GM10266 (cell line): ENCODE data around the gene FANCL.
"Not testable (repeated sequence)": the region's sequence is repeated elsewhere in the genome, so short reads cannot be mapped to it uniquely, and the experiment has no call there.

Source experiments
- DNase-seq: peaks from one replicate; pipeline ENCODE4 v3.0.0; 2012; ENCODE audit errors: extremely low spot score
- TF ChIP-seq, protein P1 (sequence below): IDR thresholded peaks from 2 replicates; pipeline ENCODE4 v1.5.1; 2012; ENCODE audit warnings: mild to moderate bottlenecking, low read depth; ENCODE audit not compliant: control insufficient read depth, insufficient read depth; ENCODE audit errors: missing control alignments

Gene FANCL

DNA sequence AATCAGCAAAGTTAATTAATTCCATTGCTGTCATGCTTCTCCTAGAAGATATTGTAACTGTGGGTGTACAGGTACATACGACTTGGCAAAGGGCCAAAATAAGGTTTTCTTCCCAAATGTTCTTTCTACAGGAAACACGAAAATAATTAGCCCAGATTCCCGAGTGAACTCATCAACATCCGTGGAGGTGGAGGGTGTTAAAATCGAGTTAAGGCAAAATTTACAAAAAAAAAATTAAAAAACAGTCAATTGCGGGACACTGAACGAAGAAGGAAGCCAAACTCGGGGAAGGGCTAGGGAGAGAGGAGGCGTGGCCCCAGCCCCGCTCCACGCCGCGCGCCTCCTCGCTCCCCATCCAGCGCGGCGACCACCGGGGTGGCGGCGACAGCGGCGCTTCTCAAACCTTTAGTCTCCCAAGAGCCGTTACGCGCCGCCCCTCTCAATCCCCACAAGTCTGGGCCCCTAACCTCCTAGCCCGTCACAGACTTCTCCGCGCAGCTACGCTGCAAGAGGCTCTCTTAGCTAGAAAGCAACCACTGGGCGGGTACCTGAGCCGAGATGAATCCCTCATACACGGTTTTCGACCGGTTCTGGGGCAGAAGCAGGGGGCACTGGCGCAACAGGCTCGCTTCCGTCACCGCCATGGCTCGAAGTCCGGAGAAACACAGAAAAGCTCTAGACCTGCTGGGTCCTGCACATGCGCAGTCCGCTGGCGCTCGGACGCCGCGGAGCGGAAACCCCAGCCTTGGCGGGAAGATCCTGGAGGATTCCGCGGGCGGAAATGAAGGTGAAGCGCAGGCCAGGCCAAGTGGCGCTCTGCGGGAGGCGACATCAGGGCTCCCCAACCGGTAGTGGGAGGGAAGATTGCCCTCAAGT, at the start of gene FANCL:
FANCL (minus strand) TSS at position 656 of the 876 bp plus-strand sequence; CDS start at position 644, 12 bp downstream.
- peak; percentile 89 for DNase-seq
- TF ChIP-seq, protein P1, sequence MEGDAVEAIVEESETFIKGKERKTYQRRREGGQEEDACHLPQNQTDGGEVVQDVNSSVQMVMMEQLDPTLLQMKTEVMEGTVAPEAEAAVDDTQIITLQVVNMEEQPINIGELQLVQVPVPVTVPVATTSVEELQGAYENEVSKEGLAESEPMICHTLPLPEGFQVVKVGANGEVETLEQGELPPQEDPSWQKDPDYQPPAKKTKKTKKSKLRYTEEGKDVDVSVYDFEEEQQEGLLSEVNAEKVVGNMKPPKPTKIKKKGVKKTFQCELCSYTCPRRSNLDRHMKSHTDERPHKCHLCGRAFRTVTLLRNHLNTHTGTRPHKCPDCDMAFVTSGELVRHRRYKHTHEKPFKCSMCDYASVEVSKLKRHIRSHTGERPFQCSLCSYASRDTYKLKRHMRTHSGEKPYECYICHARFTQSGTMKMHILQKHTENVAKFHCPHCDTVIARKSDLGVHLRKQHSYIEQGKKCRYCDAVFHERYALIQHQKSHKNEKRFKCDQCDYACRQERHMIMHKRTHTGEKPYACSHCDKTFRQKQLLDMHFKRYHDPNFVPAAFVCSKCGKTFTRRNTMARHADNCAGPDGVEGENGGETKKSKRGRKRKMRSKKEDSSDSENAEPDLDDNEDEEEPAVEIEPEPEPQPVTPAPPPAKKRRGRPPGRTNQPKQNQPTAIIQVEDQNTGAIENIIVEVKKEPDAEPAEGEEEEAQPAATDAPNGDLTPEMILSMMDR: no peak

DNA sequence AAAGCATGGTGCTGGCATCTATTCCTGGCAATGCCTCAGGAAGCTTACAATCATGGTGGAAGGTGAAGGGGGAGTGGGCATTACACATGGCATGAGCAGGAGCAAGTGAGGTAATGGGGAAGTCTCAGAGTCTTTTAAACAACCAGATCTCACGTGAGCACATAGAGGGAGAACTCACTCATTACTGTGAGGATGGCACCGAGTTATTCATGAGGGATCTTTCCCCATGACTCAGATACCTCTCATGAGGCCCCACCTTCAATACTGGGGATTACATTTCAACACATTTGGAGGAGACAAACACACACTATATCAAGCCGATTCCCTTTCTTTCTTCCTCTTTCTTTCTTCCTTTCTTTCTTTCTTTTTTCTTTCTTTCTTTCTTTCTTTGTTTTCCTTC, 47.9 kb upstream of the FANCL start:
- DNase-seq: no peak
- TF ChIP-seq, protein P1: no peak

DNA sequence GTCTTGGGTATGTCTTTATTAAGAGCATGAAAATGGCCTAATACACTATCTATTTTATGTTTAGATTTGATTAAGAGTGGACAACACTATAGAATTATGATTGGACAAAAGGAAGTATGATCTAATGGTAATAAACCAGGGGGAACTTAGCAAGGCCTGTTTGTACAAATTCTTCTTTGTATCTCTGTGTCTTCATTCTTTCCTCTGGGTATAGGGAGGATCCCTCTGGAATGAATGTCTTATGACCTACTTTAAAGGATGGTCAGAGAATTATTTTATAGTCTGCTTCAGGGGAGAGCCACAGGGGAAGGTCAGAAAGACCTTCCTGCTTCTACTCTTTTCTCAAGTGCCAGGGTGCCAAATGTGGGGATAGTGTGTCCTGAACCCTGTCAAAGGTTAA, 42.8 kb upstream of the FANCL start:
- TF ChIP-seq, protein P1: no peak
- DNase-seq: no peak

DNA sequence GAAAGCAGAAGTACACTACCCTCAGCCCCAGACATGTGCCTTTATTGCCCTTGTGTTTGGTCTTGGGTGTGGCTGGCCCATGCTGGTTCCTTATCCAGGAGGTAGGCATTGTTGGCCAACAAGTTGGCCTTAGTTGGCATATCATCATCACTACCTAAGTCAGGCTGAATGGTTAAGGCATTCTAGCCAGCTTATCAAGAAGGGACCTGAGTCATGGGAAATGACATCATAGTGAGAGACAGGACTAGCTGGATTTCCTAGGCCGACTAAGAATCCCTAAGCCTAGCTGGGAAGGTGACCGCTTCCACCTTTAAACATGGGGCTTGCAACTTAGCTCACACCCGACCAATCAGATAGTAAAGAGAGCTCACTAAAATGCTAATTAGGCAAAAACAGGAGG, 34.0 kb upstream of the FANCL start:
- not testable (repeated sequence) for DNase-seq

DNA sequence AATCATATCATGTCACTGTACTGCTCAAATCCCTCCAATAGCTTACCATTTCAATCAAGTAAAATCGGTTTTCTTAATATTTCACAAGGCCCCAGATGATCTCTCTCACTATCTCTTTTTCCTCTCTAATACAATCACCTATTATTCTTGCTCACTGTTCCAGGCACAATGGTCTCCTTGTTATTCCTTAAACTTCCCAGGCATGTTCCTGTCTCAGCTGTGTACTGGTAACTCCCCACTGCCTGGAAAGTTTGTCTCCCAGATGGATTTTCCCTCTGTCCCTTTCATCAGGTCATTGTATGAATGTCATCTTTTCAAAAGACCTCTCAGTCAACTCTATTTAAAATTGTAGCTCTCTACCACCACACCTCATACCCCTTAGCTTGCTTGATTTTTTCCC, 30.7 kb upstream of the FANCL start:
- TF ChIP-seq, protein P1: no peak
- DNase-seq: no peak

DNA sequence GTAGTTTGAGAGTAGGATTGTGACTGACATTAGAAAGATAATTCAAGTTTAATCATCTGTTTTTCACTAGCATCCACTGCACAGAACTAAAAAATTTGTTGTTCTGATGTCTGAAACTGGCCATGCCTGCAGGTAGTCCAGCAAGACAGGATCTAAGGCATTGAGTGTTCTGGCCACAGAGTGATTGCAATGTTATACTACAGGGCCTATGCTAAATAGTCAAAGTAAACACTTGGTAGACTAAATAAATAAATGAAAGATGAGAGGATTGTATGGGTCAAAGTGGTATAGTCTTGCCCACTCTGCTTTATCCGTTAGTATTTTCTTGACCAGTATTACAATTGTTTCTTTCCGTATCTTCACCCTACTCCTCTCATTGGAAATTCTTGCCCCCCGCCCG, 27.6 kb upstream of the FANCL start:
- TF ChIP-seq, protein P1: no peak
- DNase-seq: no peak

DNA sequence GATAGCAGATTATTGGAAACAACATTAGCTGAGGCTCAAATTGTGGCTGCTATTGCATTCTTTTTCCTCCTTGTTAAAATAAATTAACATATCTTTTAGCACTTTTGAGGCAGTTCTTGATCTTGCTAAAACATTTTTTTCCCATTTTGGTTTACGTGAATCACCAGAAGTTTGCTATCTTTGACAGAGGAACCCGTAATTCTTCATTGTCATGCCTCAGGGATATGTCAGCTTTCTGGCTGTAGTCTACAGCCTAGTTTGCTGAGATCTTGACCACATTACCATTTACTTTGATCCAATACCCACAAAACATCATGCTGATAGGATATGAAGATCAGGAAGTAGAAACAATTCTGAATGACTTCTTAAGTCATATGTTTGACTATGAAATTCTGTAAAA, 25.1 kb upstream of the FANCL start:
- TF ChIP-seq, protein P1: no peak
- no peak for DNase-seq

DNA sequence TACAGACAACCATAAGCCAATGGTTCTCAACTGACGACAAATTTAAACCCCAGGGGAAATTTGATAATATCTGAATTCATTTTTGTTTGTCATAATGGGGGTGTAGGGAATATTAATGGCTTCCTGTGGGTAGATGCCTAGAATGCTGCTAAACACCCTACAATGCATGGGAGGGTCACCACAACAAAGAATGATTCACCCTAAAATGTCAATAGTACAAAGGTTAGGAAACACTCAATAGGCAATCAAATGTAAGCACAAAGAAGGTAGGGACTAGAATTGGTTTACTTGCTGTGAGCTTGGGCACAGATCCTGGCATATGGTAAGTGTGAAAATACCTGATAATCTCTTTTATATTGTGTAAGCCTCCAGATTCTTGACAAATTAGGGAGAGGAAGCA, 20.1 kb upstream of the FANCL start:
- TF ChIP-seq, protein P1: no peak
- DNase-seq: no peak

DNA sequence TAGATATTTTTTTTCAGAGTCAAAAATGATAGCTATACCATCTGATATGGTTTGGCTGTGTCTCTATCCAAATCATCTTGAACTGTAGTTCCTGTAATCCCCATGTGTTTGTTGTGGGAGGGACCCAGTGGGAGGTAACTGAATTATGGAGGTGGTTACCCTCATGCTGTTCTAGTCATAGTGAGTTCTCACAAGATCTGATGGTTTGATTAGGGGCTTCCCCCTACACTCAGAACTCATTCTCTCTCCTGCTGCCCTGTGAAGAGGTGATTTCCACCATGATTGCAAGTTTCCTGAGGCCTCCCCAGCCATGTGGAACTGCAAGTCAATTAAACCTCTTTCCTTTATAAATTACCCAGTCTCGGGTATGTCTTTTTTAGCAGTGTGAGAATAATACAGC, 17.3 kb upstream of the FANCL start:
- DNase-seq: not testable (repeated sequence)

DNA sequence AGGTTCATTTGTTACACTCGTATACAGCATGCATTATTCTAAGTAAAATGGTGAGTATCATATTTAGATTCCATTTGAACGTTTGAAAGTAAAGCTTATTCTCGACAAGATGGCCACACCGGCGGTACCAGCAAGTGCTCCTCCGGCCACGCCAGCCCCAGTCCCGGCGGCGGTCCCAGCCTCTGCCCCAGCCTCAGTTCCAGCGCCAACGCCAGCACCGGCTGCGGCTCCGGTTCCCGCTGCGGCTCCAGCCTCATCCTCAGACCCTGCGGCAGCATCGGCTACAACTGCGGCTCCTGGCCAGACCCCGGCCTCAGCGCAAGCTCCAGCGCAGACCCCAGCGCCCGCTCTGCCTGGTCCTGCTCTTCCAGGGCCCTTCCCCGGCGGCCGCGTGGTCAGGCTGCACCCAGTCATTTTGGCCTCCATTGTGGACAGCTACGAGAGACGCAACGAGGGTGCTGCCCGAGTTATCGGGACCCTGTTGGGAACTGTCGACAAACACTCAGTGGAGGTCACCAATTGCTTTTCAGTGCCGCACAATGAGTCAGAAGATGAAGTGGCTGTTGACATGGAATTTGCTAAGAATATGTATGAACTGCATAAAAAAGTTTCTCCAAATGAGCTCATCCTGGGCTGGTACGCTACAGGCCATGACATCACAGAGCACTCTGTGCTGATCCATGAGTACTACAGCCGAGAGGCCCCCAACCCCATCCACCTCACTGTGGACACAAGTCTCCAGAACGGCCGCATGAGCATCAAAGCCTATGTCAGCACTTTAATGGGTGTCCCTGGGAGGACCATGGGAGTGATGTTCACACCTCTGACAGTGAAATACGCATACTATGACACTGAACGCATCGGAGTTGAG, 10.4 kb upstream of the FANCL start:
- not testable (repeated sequence) for DNase-seq
